DND-41 (cell line): Measurements from ENCODE around the gene ABCB8.

ENCODE experiments used
- EZH2 ChIP-seq: IDR thresholded peaks from 3 replicates; pipeline ENCODE4 v1.6.1; 2012; ENCODE audit warnings: borderline replicate concordance, low read depth, mild to moderate bottlenecking, moderate library complexity, low read length, inconsistent platforms; ENCODE audit not compliant: severe bottlenecking
- TF ChIP-seq, protein P1 (sequence below): IDR thresholded peaks from 2 replicates; pipeline ENCODE4 v1.5.1; 2012; ENCODE audit warnings: borderline replicate concordance, low read length, moderate library complexity, mild to moderate bottlenecking; ENCODE audit not compliant: poor library complexity, severe bottlenecking; ENCODE audit errors: extremely low read depth

- TF ChIP-seq, protein P1, sequence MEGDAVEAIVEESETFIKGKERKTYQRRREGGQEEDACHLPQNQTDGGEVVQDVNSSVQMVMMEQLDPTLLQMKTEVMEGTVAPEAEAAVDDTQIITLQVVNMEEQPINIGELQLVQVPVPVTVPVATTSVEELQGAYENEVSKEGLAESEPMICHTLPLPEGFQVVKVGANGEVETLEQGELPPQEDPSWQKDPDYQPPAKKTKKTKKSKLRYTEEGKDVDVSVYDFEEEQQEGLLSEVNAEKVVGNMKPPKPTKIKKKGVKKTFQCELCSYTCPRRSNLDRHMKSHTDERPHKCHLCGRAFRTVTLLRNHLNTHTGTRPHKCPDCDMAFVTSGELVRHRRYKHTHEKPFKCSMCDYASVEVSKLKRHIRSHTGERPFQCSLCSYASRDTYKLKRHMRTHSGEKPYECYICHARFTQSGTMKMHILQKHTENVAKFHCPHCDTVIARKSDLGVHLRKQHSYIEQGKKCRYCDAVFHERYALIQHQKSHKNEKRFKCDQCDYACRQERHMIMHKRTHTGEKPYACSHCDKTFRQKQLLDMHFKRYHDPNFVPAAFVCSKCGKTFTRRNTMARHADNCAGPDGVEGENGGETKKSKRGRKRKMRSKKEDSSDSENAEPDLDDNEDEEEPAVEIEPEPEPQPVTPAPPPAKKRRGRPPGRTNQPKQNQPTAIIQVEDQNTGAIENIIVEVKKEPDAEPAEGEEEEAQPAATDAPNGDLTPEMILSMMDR = no peak
- no peak for TF ChIP-seq EZH2
These were observed 29.3 kb downstream of the ABCB8 start, which contains the start of gene CDK5 for GRCh38 chr7:151057506-151057988.
